ENCODE measurements around the gene FAM107B.

The FAM107B gene

GRCh38 chr10:14581553-14582321 is 193.0 kb downstream of the FAM107B start:
- DNase-seq (ENCODE audit: low read depth, low spot score) = no peak

- DNase-seq (ENCODE audit: low read depth, low spot score) = no peak
Observed at GRCh38 chr10:14580671-14581332, 193.9 kb downstream of the FAM107B start.

GRCh38 chr10:14579405-14579804 is 195.3 kb downstream of the FAM107B start:
- DNase-seq (ENCODE audit: low read depth, low spot score) = no peak

GRCh38 chr10:14578060-14578952 is 196.4 kb downstream of the FAM107B start:
- DNase-seq (ENCODE audit: low read depth, low spot score) = no peak

- DNase-seq (ENCODE audit: low read depth, low spot score) = no peak
Observed at GRCh38 chr10:14574885-14575284, 199.8 kb downstream of the FAM107B start.

GRCh38 chr10:14574291-14574690 is 200.4 kb downstream of the FAM107B start:
- DNase-seq (ENCODE audit: low read depth, low spot score) = no peak

GRCh38 chr10:14573666-14574261 is 200.9 kb downstream of the FAM107B start:
- no peak for DNase-seq (ENCODE audit: low read depth, low spot score)

GRCh38 chr10:14572811-14573210 is 201.9 kb downstream of the FAM107B start:
- DNase-seq (ENCODE audit: low read depth, low spot score) = no peak

GRCh38 chr10:14571866-14572507 is 202.7 kb downstream of the FAM107B start:
- DNase-seq (ENCODE audit: low read depth, low spot score) = no peak

- DNase-seq (ENCODE audit: low read depth, low spot score) = no peak
Observed at GRCh38 chr10:14570800-14571199, 203.9 kb downstream of the FAM107B start.

- DNase-seq (ENCODE audit: low read depth, low spot score) = no peak
Observed at GRCh38 chr10:14569274-14570060, 205.2 kb downstream of the FAM107B start.

GRCh38 chr10:14567421-14567820 is 207.3 kb downstream of the FAM107B start:
- DNase-seq (ENCODE audit: low read depth, low spot score) = no peak

- DNase-seq (ENCODE audit: low read depth, low spot score) = no peak
Observed at GRCh38 chr10:14566498-14566897, 208.2 kb downstream of the FAM107B start.

- no peak for DNase-seq (ENCODE audit: low read depth, low spot score)
Observed at GRCh38 chr10:14565199-14565598, 209.5 kb downstream of the FAM107B start.

- no peak for DNase-seq (ENCODE audit: low read depth, low spot score)
Observed at GRCh38 chr10:14564268-14564744, 210.4 kb downstream of the FAM107B start.

GRCh38 chr10:14563359-14563940 is 211.2 kb downstream of the FAM107B start:
- DNase-seq (ENCODE audit: low read depth, low spot score) = no peak

GRCh38 chr10:14563076-14563336 is 211.7 kb downstream of the FAM107B start:
- DNase-seq (ENCODE audit: low read depth, low spot score) = no peak

- DNase-seq (ENCODE audit: low read depth, low spot score) = no peak
Observed at GRCh38 chr10:14562218-14563075, 212.2 kb downstream of the FAM107B start.
